Fibroblast of lung (primary cell): ENCODE data around the gene FALEC.

Experiments used
- EZH2 ChIP-seq: IDR thresholded peaks from 2 replicates; pipeline ENCODE4 v1.5.1; 2012; ENCODE audit warnings: low read length, control low read depth, mild to moderate bottlenecking; ENCODE audit errors: missing control alignments
- TF ChIP-seq, protein P1 (sequence below), 2 donors: IDR thresholded peaks in 1 of 2; conservative IDR thresholded peaks in 1 of 2; 1 replicate in 1 of 2; 2 replicates in 1 of 2; pipeline ENCODE4 v1.5.1; 2011 to 2012; ENCODE audit warnings: low read length in 2 of 2, control low read depth in 1 of 2, inconsistent platforms in 1 of 2, low read depth in 1 of 2, mild to moderate bottlenecking in 1 of 2

DNA sequence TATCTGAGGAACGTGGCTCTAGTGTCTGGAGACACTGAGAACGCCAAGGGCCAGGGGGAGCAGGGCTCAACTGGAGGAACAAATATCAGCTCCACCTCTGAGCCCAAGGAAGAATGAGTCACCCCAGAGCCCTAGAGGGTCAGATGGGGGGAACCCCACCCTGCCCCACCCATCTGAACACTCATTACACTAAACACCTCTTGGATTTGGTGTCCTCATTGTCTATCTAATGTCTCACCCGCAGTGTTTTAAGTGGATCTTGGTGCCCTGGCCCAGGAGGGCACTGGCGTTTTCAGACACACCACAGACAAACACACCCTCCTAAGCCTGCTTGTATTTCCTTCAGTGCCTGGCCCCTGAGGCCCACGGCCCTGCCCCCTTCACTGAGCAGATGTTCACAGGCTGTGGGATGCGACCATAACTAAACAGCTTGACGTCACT lies 2.2 kb upstream of the FALEC start:
- TF ChIP-seq, protein P1, sequence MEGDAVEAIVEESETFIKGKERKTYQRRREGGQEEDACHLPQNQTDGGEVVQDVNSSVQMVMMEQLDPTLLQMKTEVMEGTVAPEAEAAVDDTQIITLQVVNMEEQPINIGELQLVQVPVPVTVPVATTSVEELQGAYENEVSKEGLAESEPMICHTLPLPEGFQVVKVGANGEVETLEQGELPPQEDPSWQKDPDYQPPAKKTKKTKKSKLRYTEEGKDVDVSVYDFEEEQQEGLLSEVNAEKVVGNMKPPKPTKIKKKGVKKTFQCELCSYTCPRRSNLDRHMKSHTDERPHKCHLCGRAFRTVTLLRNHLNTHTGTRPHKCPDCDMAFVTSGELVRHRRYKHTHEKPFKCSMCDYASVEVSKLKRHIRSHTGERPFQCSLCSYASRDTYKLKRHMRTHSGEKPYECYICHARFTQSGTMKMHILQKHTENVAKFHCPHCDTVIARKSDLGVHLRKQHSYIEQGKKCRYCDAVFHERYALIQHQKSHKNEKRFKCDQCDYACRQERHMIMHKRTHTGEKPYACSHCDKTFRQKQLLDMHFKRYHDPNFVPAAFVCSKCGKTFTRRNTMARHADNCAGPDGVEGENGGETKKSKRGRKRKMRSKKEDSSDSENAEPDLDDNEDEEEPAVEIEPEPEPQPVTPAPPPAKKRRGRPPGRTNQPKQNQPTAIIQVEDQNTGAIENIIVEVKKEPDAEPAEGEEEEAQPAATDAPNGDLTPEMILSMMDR (conservative IDR thresholded peaks at IDR 0.05 in 1 of 2, IDR thresholded peaks at IDR 0.05 in 1 of 2; ENCODE audit: low read depth in 1 of 2, low read length in 2 of 2) = no peak
- no peak for TF ChIP-seq EZH2
